ENCODE results near the gene UFD1.

DNA sequence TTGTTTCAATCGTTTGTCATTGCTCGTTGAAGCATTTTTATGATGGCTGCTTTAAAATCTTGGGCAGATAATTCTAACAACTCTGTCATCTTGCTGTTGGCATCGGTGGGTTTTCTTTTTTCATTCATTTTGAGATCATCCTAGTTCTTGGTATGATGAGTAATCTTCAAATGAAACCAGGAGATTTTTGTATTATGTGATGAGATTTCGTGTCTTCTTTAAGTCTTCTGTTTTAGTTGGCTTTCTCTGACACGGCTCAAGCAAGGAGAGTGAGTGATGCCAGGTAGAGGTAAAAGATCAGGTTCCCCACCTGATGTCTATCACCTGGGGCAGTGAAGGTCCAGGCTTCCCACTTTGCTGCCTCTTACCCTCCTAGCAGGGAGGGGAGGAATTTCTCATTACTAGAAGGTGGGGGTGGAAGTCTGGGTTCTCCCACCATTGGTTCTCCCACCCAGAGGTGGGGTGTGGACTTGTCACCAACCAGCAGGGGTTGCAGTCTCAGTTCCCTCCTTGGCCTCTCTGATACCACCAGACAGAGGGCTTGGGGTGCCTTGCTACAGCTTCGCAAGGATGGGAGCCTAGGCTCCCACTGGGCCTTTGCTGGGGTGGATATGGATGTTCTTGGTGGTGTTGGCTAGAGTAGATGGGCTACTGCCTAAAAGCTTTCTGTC is 13.6 kb upstream of the UFD1 start:
- TF ChIP-seq, protein P1, sequence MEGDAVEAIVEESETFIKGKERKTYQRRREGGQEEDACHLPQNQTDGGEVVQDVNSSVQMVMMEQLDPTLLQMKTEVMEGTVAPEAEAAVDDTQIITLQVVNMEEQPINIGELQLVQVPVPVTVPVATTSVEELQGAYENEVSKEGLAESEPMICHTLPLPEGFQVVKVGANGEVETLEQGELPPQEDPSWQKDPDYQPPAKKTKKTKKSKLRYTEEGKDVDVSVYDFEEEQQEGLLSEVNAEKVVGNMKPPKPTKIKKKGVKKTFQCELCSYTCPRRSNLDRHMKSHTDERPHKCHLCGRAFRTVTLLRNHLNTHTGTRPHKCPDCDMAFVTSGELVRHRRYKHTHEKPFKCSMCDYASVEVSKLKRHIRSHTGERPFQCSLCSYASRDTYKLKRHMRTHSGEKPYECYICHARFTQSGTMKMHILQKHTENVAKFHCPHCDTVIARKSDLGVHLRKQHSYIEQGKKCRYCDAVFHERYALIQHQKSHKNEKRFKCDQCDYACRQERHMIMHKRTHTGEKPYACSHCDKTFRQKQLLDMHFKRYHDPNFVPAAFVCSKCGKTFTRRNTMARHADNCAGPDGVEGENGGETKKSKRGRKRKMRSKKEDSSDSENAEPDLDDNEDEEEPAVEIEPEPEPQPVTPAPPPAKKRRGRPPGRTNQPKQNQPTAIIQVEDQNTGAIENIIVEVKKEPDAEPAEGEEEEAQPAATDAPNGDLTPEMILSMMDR (IDR thresholded peaks at IDR 0.05; ENCODE audit: low read depth, low read length), result no peak
- TF ChIP-seq EZH2phosphoT487 (IDR thresholded peaks at IDR 0.05; ENCODE audit: low read depth), result no peak
